ENCODE results near the gene CSKMT. TPM values are rescaled to one million over a fixed set of nuclear protein-coding genes. Genes with fewer than 3 reads are reported as not detected.

Gene CSKMT
- total and polyA plus RNA-seq, 5 donors from 2014 or later, result 1.9 to 12.3 (median 3.1) TPM

DNA sequence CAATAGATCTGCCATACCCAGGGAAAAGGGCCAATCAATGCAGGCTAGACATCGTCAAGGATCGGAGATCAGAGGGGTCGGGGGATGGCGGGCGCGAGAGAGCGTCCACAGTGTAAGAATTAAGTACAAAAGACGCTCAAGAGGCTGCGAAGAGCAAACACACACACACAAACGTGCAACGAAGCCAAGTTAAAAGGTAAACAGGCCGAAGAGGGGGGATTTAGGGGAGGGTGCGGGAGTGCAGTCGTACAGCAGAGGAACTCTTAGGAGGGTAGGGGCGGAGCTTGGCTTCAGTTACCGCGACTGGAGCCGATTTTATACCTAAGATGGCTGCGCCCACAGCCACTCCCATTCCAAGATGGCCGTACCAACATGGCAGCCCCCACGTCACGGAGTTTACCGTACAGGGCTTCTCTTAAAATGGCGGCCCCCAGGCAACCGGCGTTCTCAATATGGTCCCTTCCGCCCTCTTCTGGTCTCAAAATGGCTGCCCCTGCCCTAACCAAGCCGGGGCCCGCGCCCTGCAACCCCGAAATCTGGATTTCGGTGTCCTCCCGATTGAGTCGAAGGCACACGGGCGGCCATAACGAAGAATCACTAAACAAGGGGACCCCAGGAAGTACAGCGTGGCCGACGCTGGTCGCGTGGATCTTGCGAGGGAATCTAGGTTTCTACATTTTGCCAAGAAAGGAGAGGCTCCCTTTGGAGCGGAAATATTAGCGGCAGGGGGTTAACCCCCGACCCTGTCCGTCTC lies 44.3 kb downstream of the CSKMT start:
- Histone ChIP-seq H3K4me3 (ENCODE audit: low read depth, low read length) (peak overlapping the region; percentile 95), H3K9me3 (ENCODE audit: control insufficient read depth in 2 of 2, low read length in 2 of 2) (no peaks in the 10 kb centered on the region), H3K36me3 (ENCODE audit: control insufficient read depth, insufficient read depth, low read length) (peaks cover 25% of the 10 kb centered on the region), H3K4me1 (ENCODE audit: control insufficient read depth, insufficient read depth, low read length, poor library complexity, severe bottlenecking) (peaks cover 56% of the 10 kb centered on the region), H3K27me3 (ENCODE audit: control insufficient read depth, insufficient read depth, low read length) (no peaks in the 10 kb centered on the region), H3K27ac (ENCODE audit: insufficient read depth, low read length, poor library complexity, severe bottlenecking) (peak overlapping the region; percentile 95)
- Mint-ChIP-seq H3K9me3 (no peaks in the 10 kb centered on the region), H3K36me3 (peaks cover 10% of the 10 kb centered on the region), H3K4me3 (peak overlapping the region; percentile 92 to 99 (median 95)), H3K27me3 (no peaks in the 10 kb centered on the region), H3K4me1 (peaks cover 9 to 77% (median 41%) of the 10 kb centered on the region in 4 donors), H3K27ac (peak overlapping the region; percentile 95 to 100 (median 99))
- ATAC-seq (ENCODE audit: low read depth in 2 of 2) (peak; percentile 79 to 81), DNase-seq (peak; percentile 96 to 99 (median 97))

DNA sequence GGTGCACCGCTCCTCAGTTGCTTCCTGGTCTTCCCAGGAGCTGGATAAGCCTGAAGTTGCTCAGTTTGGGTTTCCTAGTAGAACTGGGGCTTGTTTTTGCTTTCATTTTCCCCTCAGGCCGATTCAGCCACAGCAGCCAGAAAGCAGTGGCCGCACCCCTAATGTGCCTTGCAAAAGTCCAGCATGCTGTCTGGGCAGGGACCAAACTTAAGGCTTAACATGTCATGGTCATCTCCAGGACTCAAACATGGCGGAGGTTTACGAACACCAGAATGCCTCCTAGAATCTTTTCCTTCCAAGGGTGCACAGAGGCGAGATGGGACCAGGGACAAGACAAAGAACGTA lies 44.9 kb downstream of the CSKMT start:
- ATAC-seq (ENCODE audit: low read depth in 2 of 2) (no peak), DNase-seq (no peak)
- Mint-ChIP-seq H3K9me3 (no peaks in the 10 kb centered on the region), H3K4me1 (peaks cover 9 to 80% (median 42%) of the 10 kb centered on the region in 4 donors), H3K4me3 (peak overlapping the region; percentile 92 to 99 (median 95)), H3K36me3 (peaks cover 13% of the 10 kb centered on the region), H3K27ac (peak overlapping the region; percentile 95 to 100 (median 99)), H3K27me3 (no peaks in the 10 kb centered on the region)
- Histone ChIP-seq H3K4me1 (ENCODE audit: control insufficient read depth, insufficient read depth, low read length, poor library complexity, severe bottlenecking) (peaks cover 56% of the 10 kb centered on the region), H3K27me3 (ENCODE audit: control insufficient read depth, insufficient read depth, low read length) (no peaks in the 10 kb centered on the region), H3K27ac (ENCODE audit: insufficient read depth, low read length, poor library complexity, severe bottlenecking) (peak overlapping the region; percentile 95), H3K9me3 (ENCODE audit: control insufficient read depth in 2 of 2, low read length in 2 of 2) (no peaks in the 10 kb centered on the region), H3K36me3 (ENCODE audit: control insufficient read depth, insufficient read depth, low read length) (peaks cover 30% of the 10 kb centered on the region), H3K4me3 (ENCODE audit: low read depth, low read length) (peak overlapping the region; percentile 95)

DNA sequence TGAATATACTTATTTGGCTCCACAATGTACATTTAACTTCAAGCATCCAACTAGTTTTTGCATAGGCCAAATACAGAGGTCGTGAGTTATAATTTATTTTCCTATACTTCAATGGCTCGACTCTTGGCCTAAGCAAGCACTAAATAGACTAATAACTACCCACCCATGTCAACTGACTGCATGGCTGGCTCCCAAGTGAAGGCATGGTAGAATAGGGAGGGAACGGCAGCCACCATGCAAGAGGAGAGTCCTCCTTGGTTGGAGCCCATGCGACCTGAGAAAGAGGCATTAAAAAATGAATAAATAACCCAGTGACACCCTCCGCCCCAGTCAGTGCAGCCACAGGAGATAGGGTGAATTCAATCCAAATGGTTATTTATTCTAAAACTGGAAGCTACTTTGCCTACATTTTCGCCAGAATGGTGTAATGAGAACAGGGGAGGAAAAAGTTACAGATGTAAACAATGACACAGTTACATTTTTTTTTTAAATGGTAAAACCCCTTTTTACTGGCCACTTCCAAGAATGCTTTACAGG lies 47.2 kb downstream of the CSKMT start:
- peak overlapping the region; percentile 50 for H3K27ac ChIP-seq (ENCODE audit: insufficient read depth, low read length, poor library complexity, severe bottlenecking)
- peak overlapping the region; percentile 82 to 87 (median 82) for H3K27ac Mint-ChIP-seq

GRCh38 chr11:62712861-62713260 lies 47.7 kb downstream of the CSKMT start:
- peaks cover 59% of the 10 kb centered on the region for H3K36me3 ChIP-seq (ENCODE audit: control insufficient read depth, insufficient read depth, low read length)
- H3K27ac ChIP-seq (ENCODE audit: insufficient read depth, low read length, poor library complexity, severe bottlenecking), result peak overlapping the region; percentile 50
- H3K4me1 ChIP-seq (ENCODE audit: control insufficient read depth, insufficient read depth, low read length, poor library complexity, severe bottlenecking), result peaks cover 40% of the 10 kb centered on the region
- Mint-ChIP-seq H3K36me3 (peaks cover 26% of the 10 kb centered on the region), H3K4me3 (peak overlapping the region; percentile 4 to 70 (median 65)), H3K9me3 (peaks cover 0 to 1% (median 0%) of the 10 kb centered on the region in 7 donors), H3K27ac (peak overlapping the region; percentile 82 to 87 (median 82)), H3K4me1 (peaks cover 11 to 76% (median 40%) of the 10 kb centered on the region in 4 donors), H3K27me3 (no peaks in the 10 kb centered on the region)
- peak in 1 of 3 donors; percentile 74 for DNase-seq
- no peaks in the 10 kb centered on the region for H3K9me3 ChIP-seq (ENCODE audit: control insufficient read depth in 2 of 2, low read length in 2 of 2)
- H3K27me3 ChIP-seq (ENCODE audit: control insufficient read depth, insufficient read depth, low read length), result no peaks in the 10 kb centered on the region
- H3K4me3 ChIP-seq (ENCODE audit: low read depth, low read length), result peak overlapping the region; percentile 27
- ATAC-seq (ENCODE audit: low read depth in 2 of 2), result no peak

More for the DNA sequence above, 47.2 kb downstream of the CSKMT start:
- H3K4me3 Mint-ChIP-seq, result peak overlapping the region in 3 of 4 donors; percentile 8 to 70 (median 63)
- Histone ChIP-seq H3K27me3 (ENCODE audit: control insufficient read depth, insufficient read depth, low read length) (no peaks in the 10 kb centered on the region), H3K4me1 (ENCODE audit: control insufficient read depth, insufficient read depth, low read length, poor library complexity, severe bottlenecking) (peaks cover 42% of the 10 kb centered on the region), H3K4me3 (ENCODE audit: low read depth, low read length) (peak overlapping the region; percentile 27), H3K9me3 (ENCODE audit: control insufficient read depth in 2 of 2, low read length in 2 of 2) (no peaks in the 10 kb centered on the region), H3K36me3 (ENCODE audit: control insufficient read depth, insufficient read depth, low read length) (peaks cover 54% of the 10 kb centered on the region)
- no peak for DNase-seq
- H3K4me1 Mint-ChIP-seq, result peaks cover 9 to 75% (median 38%) of the 10 kb centered on the region in 4 donors
- H3K36me3 Mint-ChIP-seq, result peaks cover 25% of the 10 kb centered on the region
- peaks cover 0 to 1% (median 0%) of the 10 kb centered on the region in 7 donors for H3K9me3 Mint-ChIP-seq
- H3K27me3 Mint-ChIP-seq, result no peaks in the 10 kb centered on the region
- no peak for ATAC-seq (ENCODE audit: low read depth in 2 of 2)

DNA sequence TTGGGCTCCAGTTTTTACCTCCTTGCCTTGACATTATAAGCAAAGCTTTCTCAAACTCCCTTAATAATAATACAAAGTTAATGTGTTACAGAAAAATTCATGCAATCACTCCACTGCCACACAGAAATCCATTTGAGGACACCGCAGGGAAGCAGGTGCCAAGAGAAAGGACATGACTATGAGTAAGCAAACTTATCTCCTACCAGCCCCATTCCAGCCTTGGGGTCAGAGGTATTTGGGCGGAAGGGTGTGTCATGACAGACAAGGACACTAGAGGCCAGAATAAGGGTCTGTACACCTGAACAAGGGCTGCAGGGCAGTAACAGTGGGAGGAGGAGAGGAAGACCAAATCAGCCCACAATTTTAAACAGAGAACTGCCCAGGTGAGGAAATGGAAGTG lies 48.2 kb downstream of the CSKMT start:
- Histone ChIP-seq H3K27ac (ENCODE audit: insufficient read depth, low read length, poor library complexity, severe bottlenecking) (peak overlapping the region; percentile 50), H3K27me3 (ENCODE audit: control insufficient read depth, insufficient read depth, low read length) (no peaks in the 10 kb centered on the region), H3K36me3 (ENCODE audit: control insufficient read depth, insufficient read depth, low read length) (peaks cover 63% of the 10 kb centered on the region), H3K9me3 (ENCODE audit: control insufficient read depth in 2 of 2, low read length in 2 of 2) (no peaks in the 10 kb centered on the region), H3K4me1 (ENCODE audit: control insufficient read depth, insufficient read depth, low read length, poor library complexity, severe bottlenecking) (peaks cover 35% of the 10 kb centered on the region), H3K4me3 (ENCODE audit: low read depth, low read length) (peak overlapping the region; percentile 27)
- H3K4me3 Mint-ChIP-seq, result peak overlapping the region in 1 of 4 donors; percentile 63
- H3K27me3 Mint-ChIP-seq, result no peaks in the 10 kb centered on the region
- peaks cover 0 to 1% (median 0%) of the 10 kb centered on the region in 7 donors for H3K9me3 Mint-ChIP-seq
- peaks cover 15 to 76% (median 42%) of the 10 kb centered on the region in 4 donors for H3K4me1 Mint-ChIP-seq
- ATAC-seq (ENCODE audit: low read depth in 2 of 2) (no peak), DNase-seq (no peak)
- peaks cover 30% of the 10 kb centered on the region for H3K36me3 Mint-ChIP-seq
- H3K27ac Mint-ChIP-seq, result peak overlapping the region; percentile 82 to 87 (median 82)

DNA sequence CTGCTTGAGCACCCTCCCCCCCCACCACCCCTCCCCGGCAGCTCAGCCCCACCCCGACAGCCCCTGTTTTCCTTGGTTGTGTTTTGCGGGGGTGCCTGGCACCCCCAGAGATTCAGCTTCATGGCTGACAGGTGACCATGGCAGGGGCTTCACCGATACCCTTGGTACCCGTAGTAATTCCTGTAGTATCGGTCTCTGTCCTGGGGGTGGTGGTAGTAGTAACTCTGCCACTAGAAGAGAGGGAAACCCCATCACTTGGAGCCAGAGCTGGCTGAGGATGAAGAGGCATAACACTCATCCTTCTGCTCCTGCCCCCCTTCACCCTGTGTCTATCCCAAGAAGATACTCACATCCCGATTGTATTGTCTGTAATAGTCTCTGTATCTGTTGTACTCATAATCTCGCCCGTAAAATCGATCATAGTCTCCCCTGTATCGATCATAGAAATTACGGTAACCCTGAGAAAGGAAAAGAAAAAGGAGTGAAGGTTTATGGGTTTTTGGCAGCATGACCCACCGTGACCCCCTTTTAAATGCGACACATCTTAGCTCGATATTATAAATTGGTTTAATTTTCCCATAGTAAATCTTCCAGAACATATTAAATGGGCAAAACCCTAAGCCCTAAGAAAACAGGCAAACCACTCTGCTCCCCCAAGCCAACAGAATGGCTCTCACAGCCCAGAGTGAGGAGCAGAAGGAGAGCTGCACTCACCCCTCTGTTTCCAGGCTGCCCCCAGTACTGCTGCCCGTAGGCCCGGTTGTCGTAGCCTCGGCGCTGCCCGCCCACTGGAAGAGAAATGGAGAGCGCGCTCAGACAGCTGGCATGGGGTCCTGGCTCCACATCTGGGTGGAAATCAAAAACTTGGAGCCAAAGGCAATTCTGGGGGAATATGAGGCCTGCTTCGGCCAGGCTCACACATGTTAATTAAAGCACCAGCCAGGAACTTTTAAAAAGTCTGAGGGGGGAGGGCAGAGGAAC lies 50.3 kb downstream of the CSKMT start:
- Histone ChIP-seq H3K4me1 (ENCODE audit: control insufficient read depth, insufficient read depth, low read length, poor library complexity, severe bottlenecking) (peaks cover 23% of the 10 kb centered on the region), H3K27ac (ENCODE audit: insufficient read depth, low read length, poor library complexity, severe bottlenecking) (peak overlapping the region; percentile 15), H3K36me3 (ENCODE audit: control insufficient read depth, insufficient read depth, low read length) (peaks cover 83% of the 10 kb centered on the region), H3K4me3 (ENCODE audit: low read depth, low read length) (no peak overlapping the region), H3K9me3 (ENCODE audit: control insufficient read depth in 2 of 2, low read length in 2 of 2) (no peaks in the 10 kb centered on the region), H3K27me3 (ENCODE audit: control insufficient read depth, insufficient read depth, low read length) (no peaks in the 10 kb centered on the region)
- H3K9me3 Mint-ChIP-seq, result peaks cover 0 to 1% (median 0%) of the 10 kb centered on the region in 7 donors
- ATAC-seq (ENCODE audit: low read depth in 2 of 2) (no peak), DNase-seq (no peak)
- H3K27me3 Mint-ChIP-seq, result no peaks in the 10 kb centered on the region
- H3K4me3 Mint-ChIP-seq, result no peak overlapping the region
- peak overlapping the region in 2 of 3 donors; percentile 25 to 82 for H3K27ac Mint-ChIP-seq
- H3K4me1 Mint-ChIP-seq, result peaks cover 15 to 68% (median 42%) of the 10 kb centered on the region in 4 donors
- peaks cover 39% of the 10 kb centered on the region for H3K36me3 Mint-ChIP-seq

DNA sequence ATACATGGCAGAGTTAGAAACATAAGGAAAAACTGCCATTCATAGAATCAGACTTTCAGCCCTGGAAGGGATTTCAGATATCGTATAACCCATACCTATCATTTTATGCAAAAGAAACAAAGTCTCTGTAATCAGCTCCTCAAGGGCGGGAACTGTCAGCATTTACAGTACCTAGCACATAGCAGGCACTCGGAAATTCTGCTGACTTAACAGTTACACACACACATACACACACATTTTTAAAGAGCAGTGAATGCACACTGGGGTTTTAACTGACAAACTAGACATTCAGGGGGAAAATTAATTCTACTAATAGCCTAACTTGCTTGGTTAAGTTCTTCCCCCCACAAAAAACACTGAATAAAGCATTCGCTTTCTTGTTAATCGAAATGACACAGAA lies 51.1 kb downstream of the CSKMT start:
- Mint-ChIP-seq H3K4me3 (no peak overlapping the region), H3K9me3 (peaks cover 0 to 1% (median 0%) of the 10 kb centered on the region in 7 donors), H3K27me3 (no peaks in the 10 kb centered on the region), H3K27ac (peak overlapping the region in 2 of 3 donors; percentile 25 to 60), H3K36me3 (peaks cover 43% of the 10 kb centered on the region), H3K4me1 (peaks cover 20 to 69% (median 44%) of the 10 kb centered on the region in 4 donors)
- H3K36me3 ChIP-seq (ENCODE audit: control insufficient read depth, insufficient read depth, low read length), result peaks cover 89% of the 10 kb centered on the region
- ATAC-seq (ENCODE audit: low read depth in 2 of 2) (no peak), DNase-seq (no peak)
- H3K4me1 ChIP-seq (ENCODE audit: control insufficient read depth, insufficient read depth, low read length, poor library complexity, severe bottlenecking), result peaks cover 20% of the 10 kb centered on the region
- peak overlapping the region; percentile 15 for H3K27ac ChIP-seq (ENCODE audit: insufficient read depth, low read length, poor library complexity, severe bottlenecking)
- H3K9me3 ChIP-seq (ENCODE audit: control insufficient read depth in 2 of 2, low read length in 2 of 2), result no peaks in the 10 kb centered on the region
- no peak overlapping the region for H3K4me3 ChIP-seq (ENCODE audit: low read depth, low read length)
- no peaks in the 10 kb centered on the region for H3K27me3 ChIP-seq (ENCODE audit: control insufficient read depth, insufficient read depth, low read length)

All from CD4-positive, CD25-positive, alpha-beta regulatory T cell (primary cell).